ENCODE results near the gene PER2.

DNA sequence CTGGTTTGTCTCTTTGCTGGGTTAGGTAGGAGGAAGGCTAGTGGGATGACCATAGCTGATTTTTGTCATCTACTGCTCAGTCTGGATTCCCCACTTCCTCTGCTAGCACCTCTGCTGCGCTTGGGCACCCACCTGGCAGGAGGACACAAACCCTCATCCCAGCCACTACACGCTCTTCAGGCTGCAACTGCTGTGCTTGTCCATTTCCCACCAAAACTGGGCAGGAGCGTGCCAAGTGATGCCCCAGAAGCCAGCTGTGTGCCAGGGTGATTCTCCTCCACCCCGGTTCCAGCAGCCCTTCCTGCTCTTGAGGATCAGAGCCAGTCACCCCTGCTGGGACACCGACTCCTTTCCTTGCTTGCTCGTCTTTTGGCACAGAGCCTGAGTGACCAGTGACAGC, 15.7 kb upstream of the PER2 start:
- TF ChIP-seq, protein P1, sequence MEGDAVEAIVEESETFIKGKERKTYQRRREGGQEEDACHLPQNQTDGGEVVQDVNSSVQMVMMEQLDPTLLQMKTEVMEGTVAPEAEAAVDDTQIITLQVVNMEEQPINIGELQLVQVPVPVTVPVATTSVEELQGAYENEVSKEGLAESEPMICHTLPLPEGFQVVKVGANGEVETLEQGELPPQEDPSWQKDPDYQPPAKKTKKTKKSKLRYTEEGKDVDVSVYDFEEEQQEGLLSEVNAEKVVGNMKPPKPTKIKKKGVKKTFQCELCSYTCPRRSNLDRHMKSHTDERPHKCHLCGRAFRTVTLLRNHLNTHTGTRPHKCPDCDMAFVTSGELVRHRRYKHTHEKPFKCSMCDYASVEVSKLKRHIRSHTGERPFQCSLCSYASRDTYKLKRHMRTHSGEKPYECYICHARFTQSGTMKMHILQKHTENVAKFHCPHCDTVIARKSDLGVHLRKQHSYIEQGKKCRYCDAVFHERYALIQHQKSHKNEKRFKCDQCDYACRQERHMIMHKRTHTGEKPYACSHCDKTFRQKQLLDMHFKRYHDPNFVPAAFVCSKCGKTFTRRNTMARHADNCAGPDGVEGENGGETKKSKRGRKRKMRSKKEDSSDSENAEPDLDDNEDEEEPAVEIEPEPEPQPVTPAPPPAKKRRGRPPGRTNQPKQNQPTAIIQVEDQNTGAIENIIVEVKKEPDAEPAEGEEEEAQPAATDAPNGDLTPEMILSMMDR (IDR thresholded peaks at IDR 0.05): no peak
- TF ChIP-seq POLR2A (IDR thresholded peaks at IDR 0.05): no peak
